ENCODE results near the gene MEAK7.

The MEAK7 gene

GRCh38 chr16:84503751-84504395 is 586 bp downstream of the MEAK7 start:
- peak; percentile 55 for DNase-seq (ENCODE audit: low read depth)
- no peak for TF ChIP-seq CTCF (IDR thresholded peaks at IDR 0.05; ENCODE audit: insufficient read depth, low read depth, low read length, missing control alignments)
- H3K4me3 ChIP-seq (ENCODE audit: low read length): peak overlapping the region; percentile 89

- TF ChIP-seq CTCF (IDR thresholded peaks at IDR 0.05; ENCODE audit: insufficient read depth, low read depth, low read length, missing control alignments): no peak
- no peak overlapping the region for H3K4me3 ChIP-seq (ENCODE audit: low read length)
- DNase-seq (ENCODE audit: low read depth): peak; percentile 40
Observed at GRCh38 chr16:84502581-84502980, 1.9 kb downstream of the MEAK7 start.

GRCh38 chr16:84502075-84502474 is 2.4 kb downstream of the MEAK7 start:
- TF ChIP-seq CTCF (IDR thresholded peaks at IDR 0.05; ENCODE audit: insufficient read depth, low read depth, low read length, missing control alignments): no peak
- no peak overlapping the region for H3K4me3 ChIP-seq (ENCODE audit: low read length)
- peak; percentile 76 for DNase-seq (ENCODE audit: low read depth)

GRCh38 chr16:84501077-84501735 is 3.3 kb downstream of the MEAK7 start:
- TF ChIP-seq CTCF (IDR thresholded peaks at IDR 0.05; ENCODE audit: insufficient read depth, low read depth, low read length, missing control alignments): no peak
- H3K4me3 ChIP-seq (ENCODE audit: low read length): peak overlapping the region; percentile 3
- DNase-seq (ENCODE audit: low read depth): peak; percentile 94

- H3K4me3 ChIP-seq (ENCODE audit: low read length): no peak overlapping the region
- TF ChIP-seq CTCF (IDR thresholded peaks at IDR 0.05; ENCODE audit: insufficient read depth, low read depth, low read length, missing control alignments): no peak
- no peak for DNase-seq (ENCODE audit: low read depth)
Observed at GRCh38 chr16:84500531-84500930, 3.9 kb downstream of the MEAK7 start.

- no peak for TF ChIP-seq CTCF (IDR thresholded peaks at IDR 0.05; ENCODE audit: insufficient read depth, low read depth, low read length, missing control alignments)
- DNase-seq (ENCODE audit: low read depth): no peak
- H3K4me3 ChIP-seq (ENCODE audit: low read length): no peak overlapping the region
Observed at GRCh38 chr16:84499638-84500037, 4.8 kb downstream of the MEAK7 start.
